ENCODE data around the gene REEP2. TPM values are rescaled to one million over a fixed set of nuclear protein-coding genes. Genes with fewer than 3 reads are reported as not detected.

The REEP2 gene
- total and polyA plus RNA-seq, 10 donors = 0.20 to 0.98 (median 0.47) TPM; not detected in 2

DNA sequence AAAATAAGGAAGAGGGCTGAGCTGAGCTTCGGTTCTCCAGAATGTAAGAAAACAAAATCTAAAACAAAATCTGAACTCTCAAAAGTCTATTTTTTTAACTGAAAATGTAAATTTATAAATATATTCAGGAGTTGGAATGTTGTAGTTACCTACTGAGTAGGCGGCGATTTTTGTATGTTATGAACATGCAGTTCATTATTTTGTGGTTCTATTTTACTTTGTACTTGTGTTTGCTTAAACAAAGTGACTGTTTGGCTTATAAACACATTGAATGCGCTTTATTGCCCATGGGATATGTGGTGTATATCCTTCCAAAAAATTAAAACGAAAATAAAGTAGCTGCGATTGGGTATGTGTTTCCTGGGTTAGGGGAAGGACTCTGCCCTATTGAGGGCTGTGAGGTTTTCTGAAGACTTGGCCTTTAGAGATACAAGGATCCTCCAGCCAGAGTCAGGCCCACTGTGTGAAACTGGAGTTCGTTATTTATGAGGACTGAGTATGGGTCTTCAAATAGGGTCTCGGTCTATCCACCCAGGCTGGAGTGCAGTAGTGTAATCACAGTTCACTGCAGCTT is 30.2 kb downstream of the REEP2 start:
- H3K27ac ChIP-seq = no peak overlapping the region
- TF ChIP-seq, protein P1, sequence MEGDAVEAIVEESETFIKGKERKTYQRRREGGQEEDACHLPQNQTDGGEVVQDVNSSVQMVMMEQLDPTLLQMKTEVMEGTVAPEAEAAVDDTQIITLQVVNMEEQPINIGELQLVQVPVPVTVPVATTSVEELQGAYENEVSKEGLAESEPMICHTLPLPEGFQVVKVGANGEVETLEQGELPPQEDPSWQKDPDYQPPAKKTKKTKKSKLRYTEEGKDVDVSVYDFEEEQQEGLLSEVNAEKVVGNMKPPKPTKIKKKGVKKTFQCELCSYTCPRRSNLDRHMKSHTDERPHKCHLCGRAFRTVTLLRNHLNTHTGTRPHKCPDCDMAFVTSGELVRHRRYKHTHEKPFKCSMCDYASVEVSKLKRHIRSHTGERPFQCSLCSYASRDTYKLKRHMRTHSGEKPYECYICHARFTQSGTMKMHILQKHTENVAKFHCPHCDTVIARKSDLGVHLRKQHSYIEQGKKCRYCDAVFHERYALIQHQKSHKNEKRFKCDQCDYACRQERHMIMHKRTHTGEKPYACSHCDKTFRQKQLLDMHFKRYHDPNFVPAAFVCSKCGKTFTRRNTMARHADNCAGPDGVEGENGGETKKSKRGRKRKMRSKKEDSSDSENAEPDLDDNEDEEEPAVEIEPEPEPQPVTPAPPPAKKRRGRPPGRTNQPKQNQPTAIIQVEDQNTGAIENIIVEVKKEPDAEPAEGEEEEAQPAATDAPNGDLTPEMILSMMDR (IDR thresholded peaks at IDR 0.05 in 8 of 11, conservative IDR thresholded peaks at IDR 0.05 in 3 of 11) = no peak
- TF ChIP-seq POLR2AphosphoS5 (IDR thresholded peaks at IDR 0.05) (no peak), POLR2A (IDR thresholded peaks at IDR 0.05) (no peak)

GRCh38 chr5:138469540-138470321 is 30.9 kb downstream of the REEP2 start:
- no peak overlapping the region for H3K27ac ChIP-seq
- no peaks in the 10 kb centered on the region for H3K9me3 ChIP-seq
- intact Hi-C loops (cut with DNase I; ENCODE audit: low total_unique reads) = no loop called here
- H3K4me3 ChIP-seq = no peak overlapping the region
- no peak for DNase-seq
- 76 to 82% (median 80%) methylated on average over 7 to 8 of the region's 8 CpGs for WGBS, 5 donors
- peaks cover 3 to 31% (median 24%) of the 10 kb centered on the region in 6 donors for H3K4me1 ChIP-seq
- peaks cover 0 to 19% (median 0%) of the 10 kb centered on the region in 7 donors for H3K27me3 ChIP-seq (replicated peaks in 1 of 7)
- H3K36me3 ChIP-seq = peaks cover 0 to 13% (median 0%) of the 10 kb centered on the region in 6 donors
- TF ChIP-seq POLR2A (IDR thresholded peaks at IDR 0.05) = no peak
- peak in 1 of 3 donors; percentile 76 for TF ChIP-seq POLR2AphosphoS5 (IDR thresholded peaks at IDR 0.05)
- TF ChIP-seq, protein P1 (IDR thresholded peaks at IDR 0.05 in 8 of 11, conservative IDR thresholded peaks at IDR 0.05 in 3 of 11) = no peak

More for the DNA sequence above, 30.2 kb downstream of the REEP2 start:
- WGBS, 5 donors = 92 to 94% (median 93%) methylated on average over 7 to 8 of the region's 8 CpGs
- no peak overlapping the region for H3K4me3 ChIP-seq
- DNase-seq = no peak
- H3K27me3 ChIP-seq (replicated peaks in 1 of 7) = peaks cover 0 to 19% (median 0%) of the 10 kb centered on the region in 7 donors
- H3K4me1 ChIP-seq = peaks cover 3 to 38% (median 24%) of the 10 kb centered on the region in 6 donors
- intact Hi-C loops (cut with DNase I; ENCODE audit: low total_unique reads) = no loop called here
- H3K36me3 ChIP-seq = peaks cover 0 to 13% (median 0%) of the 10 kb centered on the region in 6 donors
- no peaks in the 10 kb centered on the region for H3K9me3 ChIP-seq

GRCh38 chr5:138470322-138471051 is 31.6 kb downstream of the REEP2 start:
- peaks cover 3 to 30% (median 23%) of the 10 kb centered on the region in 6 donors for H3K4me1 ChIP-seq
- peak in 1 of 3 donors; percentile 49 for TF ChIP-seq POLR2AphosphoS5 (IDR thresholded peaks at IDR 0.05)
- TF ChIP-seq, protein P1 (IDR thresholded peaks at IDR 0.05 in 8 of 11, conservative IDR thresholded peaks at IDR 0.05 in 3 of 11) = no peak
- no peak for TF ChIP-seq POLR2A (IDR thresholded peaks at IDR 0.05)
- H3K27ac ChIP-seq = no peak overlapping the region
- peaks cover 0 to 16% (median 0%) of the 10 kb centered on the region in 7 donors for H3K27me3 ChIP-seq (replicated peaks in 1 of 7)
- no peaks in the 10 kb centered on the region for H3K9me3 ChIP-seq
- H3K4me3 ChIP-seq = no peak overlapping the region
- DNase-seq = no peak
- intact Hi-C loops (cut with DNase I; ENCODE audit: low total_unique reads) = no loop called here
- peaks cover 0 to 13% (median 0%) of the 10 kb centered on the region in 6 donors for H3K36me3 ChIP-seq
- WGBS, 5 donors = 84 to 97% (median 91%) methylated on average over 3 of the region's 3 CpGs

All from spleen (tissue), 11 donors.